Naive thymus-derived CD4-positive, alpha-beta T cell (primary cell): ENCODE data around the gene PRKAG2. TPM values are rescaled to one million over a fixed set of nuclear protein-coding genes. Genes with fewer than 3 reads are reported as not detected.

Source experiments
- ATAC-seq: fragments of 150-1000 bp; cut with Tn5 transposase; 2 replicates; pipeline ENCODE4 v1.10.0; 2021; ENCODE audit warnings: mild to moderate bottlenecking, moderate library complexity
- CTCF ChIA-PET: fragments of 350-600 bp; sonication (Branson Sonifier 250); formaldehyde crosslinking; loops from one replicate; lab custom pipeline; 2021; ENCODE audit warnings: antibody characterized with exemption; lab: Charles Lee
- POLR2A ChIA-PET: fragments of 350-600 bp; sonication (Branson Sonifier 250); formaldehyde crosslinking; loops from one replicate; lab custom pipeline; 2021; ENCODE audit warnings: antibody characterized with exemption, inconsistent platforms; lab: Charles Lee
- DNase-seq, 9 donors: peaks; one replicate each; pipeline versions ENCODE4 v3.0.0 to v3.0.0-alpha.2; 2020 to 2022; ENCODE audit warnings: mixed read lengths in 1 of 9
- H3K27ac ChIP-seq: one replicate; pipeline ENCODE4 v1.7.0; 2013; ENCODE audit warnings: mild to moderate bottlenecking, low read depth, low read length, moderate library complexity
- H3K27me3 ChIP-seq, 2 donors: one replicate each; pipeline ENCODE4 v1.7.0; 2013; ENCODE audit warnings: low read length in 2 of 2, mild to moderate bottlenecking in 2 of 2, moderate library complexity in 2 of 2; ENCODE audit not compliant: control insufficient read depth in 2 of 2, insufficient read depth in 2 of 2
- H3K36me3 ChIP-seq, 3 experiments: 1 replicate in 2 of 3; 2 replicates in 1 of 3; pipeline ENCODE4 v1.7.0; 2013; ENCODE audit warnings: low read length in 3 of 3, mild to moderate bottlenecking in 3 of 3, moderate library complexity in 1 of 3; ENCODE audit not compliant: insufficient read depth in 3 of 3, control insufficient read depth in 2 of 3
- H3K4me1 ChIP-seq, 2 donors: one replicate each; pipeline ENCODE4 v1.7.0; 2013; ENCODE audit warnings: low read length in 2 of 2, mild to moderate bottlenecking in 2 of 2, moderate library complexity in 1 of 2; ENCODE audit not compliant: control insufficient read depth in 2 of 2, insufficient read depth in 2 of 2
- H3K4me3 ChIP-seq: 2 replicates; pipeline ENCODE4 v1.7.0; 2013; ENCODE audit warnings: mild to moderate bottlenecking, low read length
- H3K9me3 ChIP-seq, 3 experiments: 1 replicate in 2 of 3; 2 replicates in 1 of 3; pipeline ENCODE4 v1.7.0; 2013; ENCODE audit warnings: low read length in 3 of 3; ENCODE audit not compliant: control insufficient read depth in 2 of 3
- H3K27ac Mint-ChIP-seq, 9 donors: one replicate each; pipeline ENCODE4 v1.8.0; 2020 to 2022; ENCODE audit warnings: mixed read lengths in 9 of 9, mild to moderate bottlenecking in 8 of 9, moderate library complexity in 5 of 9, inconsistent platforms in 2 of 9
- H3K27me3 Mint-ChIP-seq, 5 donors: one replicate each; pipeline ENCODE4 v1.8.0; 2021 to 2022; ENCODE audit warnings: mixed read lengths in 5 of 5, mild to moderate bottlenecking in 1 of 5
- H3K36me3 Mint-ChIP-seq, 5 donors: one replicate each; pipeline ENCODE4 v1.8.0; 2020 to 2022; ENCODE audit warnings: mixed read lengths in 5 of 5, mild to moderate bottlenecking in 3 of 5, inconsistent platforms in 1 of 5
- H3K4me1 Mint-ChIP-seq, 7 donors: one replicate each; pipeline ENCODE4 v1.8.0; 2020 to 2022; ENCODE audit warnings: mixed read lengths in 7 of 7, mild to moderate bottlenecking in 3 of 7, inconsistent platforms in 1 of 7
- H3K4me3 Mint-ChIP-seq, 10 donors: one replicate each; pipeline ENCODE4 v1.8.0; 2020 to 2022; ENCODE audit warnings: mild to moderate bottlenecking in 10 of 10, mixed read lengths in 10 of 10, moderate library complexity in 6 of 10, inconsistent platforms in 2 of 10
- H3K9me3 Mint-ChIP-seq, 11 donors: one replicate each; pipeline ENCODE4 v1.8.0; 2020 to 2022; ENCODE audit warnings: mixed read lengths in 11 of 11, mild to moderate bottlenecking in 4 of 11, inconsistent platforms in 1 of 11, moderate library complexity in 1 of 11
- intact Hi-C, 2 donors: fragments of 100-400 bp; cut with micrococcal nuclease; formaldehyde crosslinking; loops; one replicate each; pipeline ENCODE4 v1.15.1; 2023
- polyA plus RNA-seq, 2 donors: library from polyadenylated mRNA; unstranded; fragments of 300-500 nt; fragmentation: Illumina TruSeq; gene quantifications; one replicate each; pipeline ENCODE4 v1.2.3, GENCODE V29; 2021
- total RNA-seq, 6 experiments: library from RNA in 5 of 6; stranded (reverse) in 5 of 6; gene quantifications; 1 replicate in 5 of 6; 2 replicates in 1 of 6; pipeline ENCODE4 v1.2.3 and lab custom pipeline; 2021 to 2026

The PRKAG2 gene
- total and polyA plus RNA-seq, 7 experiments from 2014 or later, result 15.0 to 74.4 (median 55.7) TPM

DNA sequence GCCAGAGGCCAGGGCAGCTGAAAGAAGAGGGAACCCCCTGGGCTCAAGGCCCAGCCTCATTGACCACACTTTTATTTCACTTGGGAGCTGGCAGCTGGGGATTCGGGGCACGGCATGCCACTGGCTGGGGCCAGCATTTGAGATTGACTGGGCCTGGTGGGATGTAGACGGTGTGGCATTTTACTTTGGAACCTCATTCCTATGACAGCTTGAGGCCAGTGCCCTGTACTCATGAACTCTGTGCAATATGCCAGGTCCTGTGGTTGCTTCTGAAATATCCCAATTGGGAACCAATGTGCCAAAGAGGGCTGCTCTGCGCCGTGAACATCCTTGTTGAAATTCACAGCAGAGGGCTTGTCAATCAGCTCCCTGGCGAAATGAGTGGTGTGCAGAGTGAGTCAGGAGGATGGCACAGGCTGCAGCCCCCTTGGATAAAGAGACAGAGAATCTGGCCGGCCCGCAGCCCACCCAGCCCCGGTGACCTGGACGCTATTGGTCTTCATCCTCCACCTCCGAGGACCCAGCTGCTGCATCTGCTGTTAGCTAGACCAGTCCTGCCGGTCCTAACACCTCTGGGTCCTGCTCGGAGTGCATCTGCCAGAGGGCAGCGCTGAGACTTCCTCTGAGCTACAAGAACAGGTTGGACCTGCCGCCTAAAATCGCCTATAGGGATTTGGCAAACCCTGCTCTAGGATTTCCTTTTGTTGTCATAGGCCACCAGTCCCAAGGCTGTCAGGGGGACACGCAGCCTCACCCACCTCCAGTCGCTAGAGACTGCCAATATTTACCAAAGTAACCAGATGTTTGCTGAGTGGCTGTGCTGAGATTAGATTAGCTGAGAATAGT, 58.0 kb downstream of the PRKAG2 start:
- Histone ChIP-seq H3K4me1 (no peaks in the 10 kb centered on the region), H3K4me3 (no peak overlapping the region), H3K27ac (no peak overlapping the region), H3K27me3 (no peaks in the 10 kb centered on the region), H3K36me3 (no peaks in the 10 kb centered on the region), H3K9me3 (no peaks in the 10 kb centered on the region)
- ATAC-seq, result no peak
- Mint-ChIP-seq H3K36me3 (peaks cover 0 to 8% (median 0%) of the 10 kb centered on the region in 5 donors), H3K27ac (peak overlapping the region in 1 of 9 donors; percentile 21), H3K4me3 (no peak overlapping the region), H3K4me1 (peaks cover 0 to 41% (median 26%) of the 10 kb centered on the region in 7 donors), H3K27me3 (no peaks in the 10 kb centered on the region), H3K9me3 (no peaks in the 10 kb centered on the region)
- CTCF ChIA-PET, result no interaction called here
- intact Hi-C loops, result no loop called here
- POLR2A ChIA-PET, result no interaction called here
- no peak for DNase-seq

DNA sequence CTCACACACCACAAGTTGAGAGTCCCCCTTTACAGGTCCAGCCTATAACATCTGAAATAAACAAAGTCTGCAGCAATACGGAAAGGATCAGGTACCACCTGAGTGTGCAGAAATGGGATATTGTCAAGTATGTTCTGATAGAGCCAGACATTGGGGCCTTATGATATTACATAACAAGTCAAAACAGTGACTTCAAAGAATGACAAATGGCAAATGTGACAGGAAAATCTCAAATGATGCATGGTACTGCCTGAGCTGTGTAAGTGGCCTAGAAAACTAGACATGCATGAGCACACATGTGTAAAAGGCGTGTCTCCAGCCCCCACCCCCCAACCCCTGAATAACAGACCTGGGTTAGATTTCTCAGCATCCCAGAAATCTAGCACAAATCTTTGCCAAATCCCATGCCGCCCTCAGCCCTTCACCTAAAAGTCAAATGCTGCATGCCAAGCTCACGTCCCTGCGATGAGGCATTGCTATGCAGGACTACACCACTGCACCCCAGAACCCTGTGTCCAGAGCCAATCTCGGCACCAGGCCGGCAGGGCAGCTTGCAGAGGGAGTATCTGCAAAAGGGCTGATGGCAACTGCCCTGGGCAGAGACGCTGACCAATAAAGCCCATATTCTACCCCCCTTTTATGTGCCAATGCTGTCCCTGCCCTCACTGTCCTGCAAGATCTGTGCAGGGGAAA, 58.8 kb downstream of the PRKAG2 start:
- peaks cover 0 to 8% (median 0%) of the 10 kb centered on the region in 5 donors for H3K36me3 Mint-ChIP-seq
- H3K4me3 ChIP-seq, result no peak overlapping the region
- POLR2A ChIA-PET, result no interaction called here
- H3K4me3 Mint-ChIP-seq, result no peak overlapping the region
- CTCF ChIA-PET, result no interaction called here
- no peaks in the 10 kb centered on the region for H3K9me3 Mint-ChIP-seq
- no peaks in the 10 kb centered on the region for H3K9me3 ChIP-seq
- no peak overlapping the region for H3K27ac Mint-ChIP-seq
- peaks cover 0 to 39% (median 27%) of the 10 kb centered on the region in 7 donors for H3K4me1 Mint-ChIP-seq
- H3K27me3 Mint-ChIP-seq, result no peaks in the 10 kb centered on the region
- H3K27ac ChIP-seq, result no peak overlapping the region
- H3K4me1 ChIP-seq, result no peaks in the 10 kb centered on the region
- ATAC-seq (no peak), DNase-seq (no peak)
- H3K27me3 ChIP-seq, result no peaks in the 10 kb centered on the region
- no peaks in the 10 kb centered on the region for H3K36me3 ChIP-seq
- intact Hi-C loops, result no loop called here

DNA sequence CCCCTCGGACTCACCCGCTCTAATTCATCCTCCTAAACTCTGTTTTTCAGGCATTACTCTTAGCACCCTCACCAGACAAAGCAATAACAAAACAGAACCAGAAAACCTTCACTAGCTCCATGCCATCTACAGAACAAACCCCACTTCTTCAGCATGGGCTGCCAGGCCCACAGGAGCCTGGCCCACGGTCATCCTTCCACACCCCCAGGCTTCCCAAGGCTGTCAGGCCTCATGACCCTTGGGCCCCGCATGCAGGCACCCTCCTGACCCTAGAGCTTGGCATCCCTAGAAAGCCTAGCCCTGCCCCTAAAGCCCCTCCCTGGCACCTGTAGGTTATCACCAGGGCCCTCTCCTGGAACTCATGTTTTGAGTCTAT, 59.6 kb downstream of the PRKAG2 start:
- intact Hi-C loops, result no loop called here
- H3K4me1 ChIP-seq, result no peaks in the 10 kb centered on the region
- no peak overlapping the region for H3K4me3 Mint-ChIP-seq
- ChIA-PET CTCF (no interaction called here), POLR2A (no interaction called here)
- H3K36me3 ChIP-seq, result no peaks in the 10 kb centered on the region
- no peaks in the 10 kb centered on the region for H3K27me3 ChIP-seq
- H3K27ac ChIP-seq, result no peak overlapping the region
- peak overlapping the region in 1 of 9 donors; percentile 79 for H3K27ac Mint-ChIP-seq
- no peaks in the 10 kb centered on the region for H3K9me3 ChIP-seq
- no peak overlapping the region for H3K4me3 ChIP-seq
- no peaks in the 10 kb centered on the region for H3K27me3 Mint-ChIP-seq
- DNase-seq (no peak), ATAC-seq (no peak)
- H3K9me3 Mint-ChIP-seq, result no peaks in the 10 kb centered on the region
- H3K4me1 Mint-ChIP-seq, result peaks cover 0 to 44% (median 30%) of the 10 kb centered on the region in 7 donors
- peaks cover 0 to 8% (median 0%) of the 10 kb centered on the region in 5 donors for H3K36me3 Mint-ChIP-seq

DNA sequence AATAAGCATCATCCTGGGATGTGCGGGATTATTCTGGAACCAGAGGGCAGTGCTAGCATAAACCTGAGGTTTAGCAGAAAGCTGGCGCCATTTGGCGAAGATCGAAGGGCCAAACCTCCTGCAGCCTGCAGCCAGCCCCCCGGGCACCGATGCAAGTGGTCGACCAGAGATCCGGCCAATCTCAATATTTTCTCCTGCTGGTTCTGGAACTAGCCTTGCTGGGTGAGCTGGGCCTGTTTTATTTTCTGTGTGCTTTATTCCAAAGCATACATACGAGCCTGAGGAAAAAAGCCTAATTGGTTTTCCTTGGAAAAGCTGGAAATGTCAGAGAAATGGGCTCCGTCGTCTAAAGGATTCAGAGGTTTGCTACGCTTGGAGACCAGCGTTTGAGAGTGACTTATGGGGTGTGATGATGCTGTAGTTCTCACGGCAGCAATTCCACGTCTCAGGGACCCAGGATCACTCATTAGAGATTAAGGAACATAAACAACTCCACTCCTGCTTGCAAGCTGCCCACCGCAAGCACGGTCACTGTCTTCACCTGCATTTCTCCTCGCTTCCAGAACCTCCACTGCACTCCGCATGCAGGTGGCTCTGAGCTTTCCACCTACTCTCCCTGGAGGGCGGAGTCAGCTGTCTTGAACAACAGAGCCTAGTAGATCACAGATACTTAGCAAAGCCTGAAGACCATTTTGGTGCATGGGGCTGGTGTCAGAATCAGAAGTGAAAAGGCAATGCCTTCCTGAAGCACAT, 60.2 kb downstream of the PRKAG2 start:
- H3K27ac Mint-ChIP-seq, result peak overlapping the region in 1 of 9 donors; percentile 79
- no peaks in the 10 kb centered on the region for H3K9me3 Mint-ChIP-seq
- H3K27me3 Mint-ChIP-seq, result no peaks in the 10 kb centered on the region
- peaks cover 0 to 12% (median 0%) of the 10 kb centered on the region in 5 donors for H3K36me3 Mint-ChIP-seq
- intact Hi-C loops, result no loop called here
- H3K4me1 ChIP-seq, result no peaks in the 10 kb centered on the region
- no peak for ATAC-seq
- CTCF ChIA-PET, result no interaction called here
- peaks cover 0 to 42% (median 35%) of the 10 kb centered on the region in 7 donors for H3K4me1 Mint-ChIP-seq
- no peak overlapping the region for H3K4me3 Mint-ChIP-seq
- no peaks in the 10 kb centered on the region for H3K27me3 ChIP-seq
- POLR2A ChIA-PET, result no interaction called here
- no peak for DNase-seq
- H3K27ac ChIP-seq, result no peak overlapping the region
- no peaks in the 10 kb centered on the region for H3K9me3 ChIP-seq
- no peak overlapping the region for H3K4me3 ChIP-seq
- no peaks in the 10 kb centered on the region for H3K36me3 ChIP-seq

- H3K9me3 ChIP-seq, result no peaks in the 10 kb centered on the region
- CTCF ChIA-PET, result interaction anchor here (1.1 kb wide), 1 partner anchor 344 kb away, joined by 3 read pairs; no protein-coding TSS in a partner anchor
- peak overlapping the region in 2 of 9 donors; percentile 28 to 29 for H3K27ac Mint-ChIP-seq
These were observed 61.5 kb downstream of the PRKAG2 start for GRCh38 chr7:151815419-151815818.

DNA sequence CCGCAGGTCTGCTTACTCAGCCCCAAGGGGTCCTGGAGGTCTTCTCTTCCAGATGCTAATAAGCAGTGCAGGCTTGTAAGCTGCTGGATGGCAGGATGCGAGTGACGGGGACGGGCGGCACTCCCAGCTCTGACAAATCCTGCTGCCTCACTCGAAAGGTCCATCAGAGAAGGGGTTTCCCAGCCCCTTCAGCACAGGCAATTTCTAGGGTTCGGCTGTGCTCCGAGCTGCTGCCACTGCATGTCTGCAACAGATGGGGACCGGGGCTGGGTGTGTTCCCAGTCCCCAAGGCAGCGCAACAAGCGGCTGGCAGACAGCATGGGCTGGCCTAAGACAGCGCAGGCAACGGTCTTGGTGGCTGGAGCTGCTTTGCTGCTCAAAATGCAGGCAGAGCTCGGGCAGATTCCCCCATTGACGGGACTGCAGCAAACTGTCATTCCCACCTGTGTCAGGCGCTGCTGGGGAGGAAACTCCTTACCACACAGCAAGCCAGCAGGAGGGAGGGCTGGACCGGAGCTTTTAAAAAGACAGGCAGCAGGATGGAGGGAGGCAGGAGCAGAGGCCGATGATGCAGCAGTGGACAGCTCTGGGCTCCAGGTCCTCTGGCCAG, 62.4 kb downstream of the PRKAG2 start:
- intact Hi-C loops, result no loop called here
- H3K27ac ChIP-seq, result no peak overlapping the region
- H3K9me3 ChIP-seq, result no peaks in the 10 kb centered on the region
- Mint-ChIP-seq H3K36me3 (peaks cover 0 to 12% (median 0%) of the 10 kb centered on the region in 5 donors), H3K9me3 (peaks cover 0 to 1% (median 0%) of the 10 kb centered on the region in 11 donors), H3K27me3 (no peaks in the 10 kb centered on the region), H3K4me3 (no peak overlapping the region), H3K27ac (no peak overlapping the region), H3K4me1 (peaks cover 0 to 37% (median 31%) of the 10 kb centered on the region in 7 donors)
- DNase-seq, result no peak
- ChIA-PET POLR2A (no interaction called here), CTCF (interaction anchor here (0.6 to 1.1 kb wide), 2 partner anchors 101 to 345 kb away, joined by 3 read pairs; no protein-coding TSS in a partner anchor)
- no peaks in the 10 kb centered on the region for H3K4me1 ChIP-seq
- no peaks in the 10 kb centered on the region for H3K36me3 ChIP-seq
- no peak overlapping the region for H3K4me3 ChIP-seq
- no peak for ATAC-seq
- H3K27me3 ChIP-seq, result no peaks in the 10 kb centered on the region

More at GRCh38 chr7:151815419-151815818, 61.5 kb downstream of the PRKAG2 start:
- Histone ChIP-seq H3K4me3 (no peak overlapping the region), H3K27ac (no peak overlapping the region), H3K27me3 (no peaks in the 10 kb centered on the region), H3K4me1 (no peaks in the 10 kb centered on the region), H3K36me3 (no peaks in the 10 kb centered on the region)
- Mint-ChIP-seq H3K4me1 (peaks cover 0 to 37% (median 31%) of the 10 kb centered on the region in 7 donors), H3K4me3 (no peak overlapping the region), H3K9me3 (no peaks in the 10 kb centered on the region), H3K27me3 (no peaks in the 10 kb centered on the region), H3K36me3 (peaks cover 0 to 12% (median 0%) of the 10 kb centered on the region in 5 donors)
- DNase-seq (no peak), ATAC-seq (no peak)
- POLR2A ChIA-PET, result no interaction called here
- intact Hi-C loops, result no loop called here
